ENCODE data around the gene BCL7B. TPM values are rescaled to one million over a fixed set of nuclear protein-coding genes. Genes with fewer than 3 reads are reported as not detected.

Gene BCL7B
- total RNA-seq, 1 donor from 2014 or later: 34.0 TPM

- Mint-ChIP-seq H3K4me1 (ENCODE audit: low read depth, unreplicated experiment) (peaks cover 23% of the 10 kb centered on the region), H3K4me3 (ENCODE audit: unreplicated experiment) (peak within 1 kb of the TSS; percentile 100), H3K27me3 (ENCODE audit: unreplicated experiment) (peaks cover 10% of the 10 kb centered on the region), H3K36me3 (ENCODE audit: unreplicated experiment) (no peaks in the 10 kb centered on the region), H3K9me3 (ENCODE audit: unreplicated experiment) (peaks cover 12% of the 10 kb centered on the region), H3K27ac (ENCODE audit: unreplicated experiment) (peak within 1 kb of the TSS; percentile 100)
- TF ChIP-seq, protein P1, sequence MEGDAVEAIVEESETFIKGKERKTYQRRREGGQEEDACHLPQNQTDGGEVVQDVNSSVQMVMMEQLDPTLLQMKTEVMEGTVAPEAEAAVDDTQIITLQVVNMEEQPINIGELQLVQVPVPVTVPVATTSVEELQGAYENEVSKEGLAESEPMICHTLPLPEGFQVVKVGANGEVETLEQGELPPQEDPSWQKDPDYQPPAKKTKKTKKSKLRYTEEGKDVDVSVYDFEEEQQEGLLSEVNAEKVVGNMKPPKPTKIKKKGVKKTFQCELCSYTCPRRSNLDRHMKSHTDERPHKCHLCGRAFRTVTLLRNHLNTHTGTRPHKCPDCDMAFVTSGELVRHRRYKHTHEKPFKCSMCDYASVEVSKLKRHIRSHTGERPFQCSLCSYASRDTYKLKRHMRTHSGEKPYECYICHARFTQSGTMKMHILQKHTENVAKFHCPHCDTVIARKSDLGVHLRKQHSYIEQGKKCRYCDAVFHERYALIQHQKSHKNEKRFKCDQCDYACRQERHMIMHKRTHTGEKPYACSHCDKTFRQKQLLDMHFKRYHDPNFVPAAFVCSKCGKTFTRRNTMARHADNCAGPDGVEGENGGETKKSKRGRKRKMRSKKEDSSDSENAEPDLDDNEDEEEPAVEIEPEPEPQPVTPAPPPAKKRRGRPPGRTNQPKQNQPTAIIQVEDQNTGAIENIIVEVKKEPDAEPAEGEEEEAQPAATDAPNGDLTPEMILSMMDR (IDR thresholded peaks at IDR 0.05; ENCODE audit: partially characterized antibody, unreplicated experiment): no peak
- DNase-seq: peak; percentile 98
Measured at GRCh38 chr7:73522105-73522872, 35.2 kb downstream of the BCL7B start, which contains the start of gene BAZ1B. TSS of gene BAZ1B (minus strand) at chr7:73522293. CDS start at chr7:73521933, 360 bp downstream.

DNA sequence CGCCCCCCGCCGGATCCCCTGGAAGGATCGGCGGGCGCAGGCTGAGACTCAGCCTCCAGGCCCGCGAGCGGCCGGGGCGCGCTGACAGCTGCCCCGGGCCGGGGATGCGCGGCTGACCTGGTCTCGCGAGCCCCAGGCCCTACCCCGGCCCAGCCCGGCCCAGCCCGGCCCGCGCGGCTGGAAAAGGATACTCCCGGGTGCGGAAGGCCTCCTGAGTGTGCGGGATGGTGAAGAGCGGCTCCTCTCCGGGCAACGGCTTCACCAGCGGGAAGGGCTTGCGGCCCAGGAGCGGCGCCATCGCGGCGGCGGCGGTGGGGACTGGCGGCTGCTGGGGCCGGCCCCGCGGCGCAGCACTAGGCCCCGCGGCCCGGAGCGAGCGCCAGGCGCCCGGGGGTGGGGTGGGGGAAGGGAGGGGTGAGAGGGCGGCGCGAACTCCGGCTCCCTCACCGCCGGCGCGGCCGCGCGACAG, 35.8 kb downstream of the BCL7B start:
- Mint-ChIP-seq H3K4me3 (ENCODE audit: unreplicated experiment) (no peak overlapping the region), H3K27ac (ENCODE audit: unreplicated experiment) (no peak overlapping the region), H3K27me3 (ENCODE audit: unreplicated experiment) (peaks cover 10% of the 10 kb centered on the region), H3K4me1 (ENCODE audit: low read depth, unreplicated experiment) (peaks cover 18% of the 10 kb centered on the region), H3K9me3 (ENCODE audit: unreplicated experiment) (peaks cover 14% of the 10 kb centered on the region), H3K36me3 (ENCODE audit: unreplicated experiment) (no peaks in the 10 kb centered on the region)
- TF ChIP-seq, protein P1 (IDR thresholded peaks at IDR 0.05; ENCODE audit: partially characterized antibody, unreplicated experiment): no peak
- DNase-seq: peak; percentile 63

- TF ChIP-seq, protein P1 (IDR thresholded peaks at IDR 0.05; ENCODE audit: partially characterized antibody, unreplicated experiment): no peak
Measured at GRCh38 chr7:73520673-73521635, 36.5 kb downstream of the BCL7B start.

GRCh38 chr7:73519867-73520672, 37.4 kb downstream of the BCL7B start:
- Mint-ChIP-seq H3K9me3 (ENCODE audit: unreplicated experiment) (peaks cover 14% of the 10 kb centered on the region), H3K27me3 (ENCODE audit: unreplicated experiment) (peaks cover 10% of the 10 kb centered on the region), H3K27ac (ENCODE audit: unreplicated experiment) (peak overlapping the region; percentile 94), H3K4me1 (ENCODE audit: low read depth, unreplicated experiment) (peaks cover 18% of the 10 kb centered on the region), H3K36me3 (ENCODE audit: unreplicated experiment) (no peaks in the 10 kb centered on the region), H3K4me3 (ENCODE audit: unreplicated experiment) (peak overlapping the region; percentile 100)
- no peak for DNase-seq
- TF ChIP-seq, protein P1 (IDR thresholded peaks at IDR 0.05; ENCODE audit: partially characterized antibody, unreplicated experiment): no peak

More at GRCh38 chr7:73520673-73521635, 36.5 kb downstream of the BCL7B start:
- H3K36me3 Mint-ChIP-seq (ENCODE audit: unreplicated experiment): no peaks in the 10 kb centered on the region
- peak overlapping the region; percentile 100 for H3K4me3 Mint-ChIP-seq (ENCODE audit: unreplicated experiment)
- DNase-seq: peak; percentile 37
- H3K27me3 Mint-ChIP-seq (ENCODE audit: unreplicated experiment): peaks cover 10% of the 10 kb centered on the region
- peaks cover 18% of the 10 kb centered on the region for H3K4me1 Mint-ChIP-seq (ENCODE audit: low read depth, unreplicated experiment)
- H3K27ac Mint-ChIP-seq (ENCODE audit: unreplicated experiment): peak overlapping the region; percentile 94
- peaks cover 14% of the 10 kb centered on the region for H3K9me3 Mint-ChIP-seq (ENCODE audit: unreplicated experiment)
